Liver (tissue), 9 donors: ENCODE data around the gene LINS1. TPM values are rescaled to one million over a fixed set of nuclear protein-coding genes. Genes with fewer than 3 reads are reported as not detected.

Source experiments
- DNase-seq: peaks from one replicate; pipeline ENCODE4 v3.0.0-alpha.2; 2017; ENCODE audit warnings: low spot score
- H3K27ac ChIP-seq, 2 donors: one replicate each; pipeline ENCODE4 v1.7.0; 2013; ENCODE audit warnings: inconsistent platforms in 2 of 2, low read length in 2 of 2, control low read depth in 1 of 2, low read depth in 1 of 2, mild to moderate bottlenecking in 1 of 2
- H3K27me3 ChIP-seq, 4 donors: one replicate each; pipeline versions ENCODE4 v1.6.1 to v1.7.0; 2013; ENCODE audit warnings: low read length in 3 of 4, inconsistent platforms in 1 of 4, mild to moderate bottlenecking in 1 of 4, moderate library complexity in 1 of 4; ENCODE audit not compliant: control insufficient read depth in 4 of 4, insufficient read depth in 4 of 4
- H3K36me3 ChIP-seq, 4 donors: one replicate each; pipeline versions ENCODE4 v1.6.1 to v1.7.0; 2013; ENCODE audit warnings: low read length in 3 of 4, mild to moderate bottlenecking in 3 of 4, low read depth in 1 of 4, moderate library complexity in 1 of 4; ENCODE audit not compliant: control insufficient read depth in 4 of 4, insufficient read depth in 3 of 4
- H3K4me1 ChIP-seq, 4 donors: one replicate each; pipeline versions ENCODE4 v1.6.1 to v1.7.0; 2013; ENCODE audit warnings: low read length in 3 of 4, mild to moderate bottlenecking in 3 of 4, moderate library complexity in 1 of 4; ENCODE audit not compliant: control insufficient read depth in 4 of 4, insufficient read depth in 4 of 4
- H3K4me3 ChIP-seq, 3 donors: one replicate each; pipeline versions ENCODE4 v1.6.1 to v1.7.0; 2013; ENCODE audit warnings: low read length in 3 of 3, control low read depth in 1 of 3, low read depth in 1 of 3, mild to moderate bottlenecking in 1 of 3
- H3K9ac ChIP-seq, 2 donors: one replicate each; pipeline ENCODE4 v1.7.0; 2013; ENCODE audit warnings: low read length in 2 of 2, mild to moderate bottlenecking in 2 of 2, moderate library complexity in 2 of 2, control low read depth in 1 of 2, low read depth in 1 of 2
- H3K9me3 ChIP-seq, 4 donors: one replicate each; pipeline versions ENCODE4 v1.6.1 to v1.7.0; 2013; ENCODE audit warnings: low read length in 3 of 4; ENCODE audit not compliant: control insufficient read depth in 4 of 4
- ATF3 ChIP-seq: IDR thresholded peaks from 2 replicates; pipeline ENCODE4 v1.6.1; 2016; ENCODE audit warnings: antibody characterized with exemption
- CTCF ChIP-seq: fragments of 150-350 bp; IDR thresholded peaks from 2 replicates; pipeline ENCODE4 v1.5.1; 2017; ENCODE audit warnings: improper control_type of control experiment, low read depth, low read length; ENCODE audit not compliant: missing input control
- EGR1 ChIP-seq, 2 donors: IDR thresholded peaks; 2 replicates each; pipeline ENCODE4 v1.6.1; 2016 to 2018; ENCODE audit warnings: antibody characterized with exemption in 2 of 2, low read depth in 2 of 2
- FOXA1 ChIP-seq: IDR thresholded peaks from 2 replicates; pipeline ENCODE4 v1.6.1; 2016; ENCODE audit warnings: antibody characterized with exemption
- FOXA2 ChIP-seq: IDR thresholded peaks from 2 replicates; pipeline ENCODE4 v1.6.1; 2016; ENCODE audit warnings: antibody characterized with exemption
- GABPA ChIP-seq, 2 donors: IDR thresholded peaks in 1 of 2; conservative IDR thresholded peaks in 1 of 2; 2 replicates each; pipeline ENCODE4 v1.6.1; 2016; ENCODE audit warnings: antibody characterized with exemption in 2 of 2, mild to moderate bottlenecking in 1 of 2, moderate library complexity in 1 of 2
- HNF4A ChIP-seq, 2 donors: conservative IDR thresholded peaks; 2 replicates each; pipeline ENCODE4 v1.6.1; 2016; ENCODE audit warnings: antibody characterized with exemption in 2 of 2, mild to moderate bottlenecking in 2 of 2
- HNF4G ChIP-seq: IDR thresholded peaks from 2 replicates; pipeline ENCODE4 v1.6.1; 2016; ENCODE audit warnings: antibody characterized with exemption
- JUND ChIP-seq, 2 donors: IDR thresholded peaks; 2 replicates each; pipeline ENCODE4 v1.6.1; 2016; ENCODE audit warnings: antibody characterized with exemption in 2 of 2
- MAX ChIP-seq: IDR thresholded peaks from 2 replicates; pipeline ENCODE4 v1.6.1; 2016; ENCODE audit warnings: antibody characterized with exemption
- NR2F2 ChIP-seq: IDR thresholded peaks from 2 replicates; pipeline ENCODE4 v1.6.1; 2016; ENCODE audit warnings: antibody characterized with exemption
- RAD21 ChIP-seq, 2 donors: IDR thresholded peaks; 2 replicates each; pipeline ENCODE4 v1.6.1; 2016; ENCODE audit warnings: antibody characterized with exemption in 2 of 2, mild to moderate bottlenecking in 2 of 2
- REST ChIP-seq: IDR thresholded peaks from 2 replicates; pipeline ENCODE4 v1.6.1; 2016; ENCODE audit warnings: antibody characterized with exemption, mild to moderate bottlenecking
- RXRA ChIP-seq, 2 donors: IDR thresholded peaks; 2 replicates each; pipeline ENCODE4 v1.6.1; 2017 to 2018; ENCODE audit warnings: antibody characterized with exemption in 2 of 2, mild to moderate bottlenecking in 1 of 2
- SP1 ChIP-seq: IDR thresholded peaks from 2 replicates; pipeline ENCODE4 v1.6.1; 2018; ENCODE audit warnings: antibody characterized with exemption, mild to moderate bottlenecking
- TAF1 ChIP-seq: conservative IDR thresholded peaks from 2 replicates; pipeline ENCODE4 v1.6.1; 2016; ENCODE audit warnings: antibody characterized with exemption, mild to moderate bottlenecking
- YY1 ChIP-seq: IDR thresholded peaks from 2 replicates; pipeline ENCODE4 v1.6.1; 2016; ENCODE audit warnings: antibody characterized with exemption, mild to moderate bottlenecking
- WGBS: extraction: QIAGEN DNeasy Blood & Tissue Kit; methylation state at CpG from one replicate; pipeline ENCODE4 v1.1.7; 2013; 5-methylcytosine and 5-hydroxymethylcytosine counted together
- polyA plus RNA-seq, 2 donors: library from polyadenylated mRNA; stranded (reverse) in 1 of 2; unstranded in 1 of 2; fragments of 200-250 nt in 1 of 2; fragments of >200 nt in 1 of 2; fragmentation: Nextera tagmentation in 1 of 2; extraction: Ambion mirVana in 1 of 2; gene quantifications; one replicate each; pipeline versions ENCODE4 v1.2.1 to v1.2.3, GENCODE V29; 2013 to 2015
- total RNA-seq, 2 donors: library from RNA; depleted of rRNA; stranded (reverse); fragments of >200 nt; gene quantifications; one replicate each; pipeline ENCODE4 v1.2.3, GENCODE V29; 2014
- donor health status: healthy.
- donor health status: healthy.
- donor health status: healthy.
- donor health status: healthy.
- donor health status: healthy.

The LINS1 gene
- total and polyA plus RNA-seq, 4 donors = 2.9 to 9.1 (median 6.3) TPM

GRCh38 chr15:100570275-100570674, 31.7 kb downstream of the LINS1 start:
- no peak for TF ChIP-seq YY1
- TF ChIP-seq SP1 = no peak
- TF ChIP-seq FOXA1 = no peak
- no peak for TF ChIP-seq MAX
- no peak for TF ChIP-seq JUND (IDR thresholded peaks at IDR 0.05)
- no peak for TF ChIP-seq TAF1
- no peak for TF ChIP-seq GABPA (IDR thresholded peaks at IDR 0.05 in 1 of 2, conservative IDR thresholded peaks at IDR 0.05 in 1 of 2)
- TF ChIP-seq FOXA2 = no peak
- TF ChIP-seq HNF4G = no peak
- Histone ChIP-seq H3K9me3 (no peaks in the 10 kb centered on the region), H3K4me3 (no peak overlapping the region), H3K9ac (no peak overlapping the region), H3K36me3 (peaks cover 0 to 22% (median 8%) of the 10 kb centered on the region in 4 donors), H3K27ac (no peak overlapping the region), H3K27me3 (no peaks in the 10 kb centered on the region), H3K4me1 (no peaks in the 10 kb centered on the region)
- no peak for DNase-seq
- 96% methylated on average over 3 of the region's 3 CpGs for WGBS

- Histone ChIP-seq H3K9ac (no peak overlapping the region), H3K4me1 (no peaks in the 10 kb centered on the region), H3K27ac (no peak overlapping the region), H3K27me3 (no peaks in the 10 kb centered on the region), H3K4me3 (no peak overlapping the region), H3K9me3 (no peaks in the 10 kb centered on the region), H3K36me3 (peaks cover 0 to 22% (median 6%) of the 10 kb centered on the region in 4 donors)
- WGBS = 78% methylated on average over 8 of the region's 8 CpGs
- no peak for TF ChIP-seq GABPA (IDR thresholded peaks at IDR 0.05 in 1 of 2, conservative IDR thresholded peaks at IDR 0.05 in 1 of 2)
- no peak for TF ChIP-seq HNF4G
- no peak for TF ChIP-seq NR2F2
- TF ChIP-seq MAX = no peak
- no peak for TF ChIP-seq YY1
- no peak for TF ChIP-seq FOXA2
- no peak for TF ChIP-seq RXRA (IDR thresholded peaks at IDR 0.05)
- no peak for TF ChIP-seq FOXA1
- TF ChIP-seq RAD21 (IDR thresholded peaks at IDR 0.05) = no peak
- TF ChIP-seq REST = no peak
- no peak for TF ChIP-seq JUND (IDR thresholded peaks at IDR 0.05)
- DNase-seq = no peak
These were observed 32.6 kb downstream of the LINS1 start for GRCh38 chr15:100569391-100569790.

- Histone ChIP-seq H3K36me3 (peaks cover 0 to 11% (median 5%) of the 10 kb centered on the region in 4 donors), H3K9ac (no peak overlapping the region), H3K27me3 (no peaks in the 10 kb centered on the region), H3K4me1 (no peaks in the 10 kb centered on the region), H3K4me3 (no peak overlapping the region), H3K9me3 (no peaks in the 10 kb centered on the region), H3K27ac (no peak overlapping the region)
- DNase-seq = no peak
- 97% methylated on average over 6 of the region's 6 CpGs for WGBS
- no peak for TF ChIP-seq ATF3
- no peak for TF ChIP-seq HNF4A (conservative IDR thresholded peaks at IDR 0.05)
- no peak for TF ChIP-seq HNF4G
- TF ChIP-seq RAD21 (IDR thresholded peaks at IDR 0.05) = no peak
- no peak for TF ChIP-seq GABPA (IDR thresholded peaks at IDR 0.05 in 1 of 2, conservative IDR thresholded peaks at IDR 0.05 in 1 of 2)
- TF ChIP-seq EGR1 (IDR thresholded peaks at IDR 0.05; ENCODE audit: low read depth in 2 of 2) = no peak
- TF ChIP-seq MAX = no peak
- TF ChIP-seq RXRA (IDR thresholded peaks at IDR 0.05) = no peak
- no peak for TF ChIP-seq SP1
- no peak for TF ChIP-seq JUND (IDR thresholded peaks at IDR 0.05)
- no peak for TF ChIP-seq CTCF
These were observed 34.9 kb downstream of the LINS1 start for GRCh38 chr15:100566850-100567628.
